PC-9 (cell line): ENCODE results near the gene TPD52L1.
"Not testable (repeated sequence)": the region's sequence is repeated elsewhere in the genome, so short reads cannot be mapped to it uniquely, and the experiment has no call there.

Experiments
- CTCF ChIP-seq: fragments of 200-600 bp; sonication (generic); conservative IDR thresholded peaks from 2 replicates; pipeline ENCODE4 v1.6.1; 2017; ENCODE audit warnings: mixed run types, antibody characterized with exemption, mild to moderate bottlenecking, moderate library complexity
- EZH2 ChIP-seq: fragments of 200-600 bp; sonication (generic); IDR thresholded peaks from 2 replicates; pipeline ENCODE4 v1.8.0; 2017; ENCODE audit warnings: antibody characterized with exemption, low read depth

- TF ChIP-seq EZH2, CTCF: not testable (repeated sequence)
Measured at GRCh38 chr6:125280370-125281035, 126.9 kb downstream of the TPD52L1 start.
